Measurements from ENCODE around the gene CERS5. TPM values are rescaled to one million over a fixed set of nuclear protein-coding genes. Genes with fewer than 3 reads are reported as not detected.

CERS5 gene
- total RNA-seq, 4 donors from 2014 or later, result 15.2 to 84.2 (median 23.2) TPM

DNA sequence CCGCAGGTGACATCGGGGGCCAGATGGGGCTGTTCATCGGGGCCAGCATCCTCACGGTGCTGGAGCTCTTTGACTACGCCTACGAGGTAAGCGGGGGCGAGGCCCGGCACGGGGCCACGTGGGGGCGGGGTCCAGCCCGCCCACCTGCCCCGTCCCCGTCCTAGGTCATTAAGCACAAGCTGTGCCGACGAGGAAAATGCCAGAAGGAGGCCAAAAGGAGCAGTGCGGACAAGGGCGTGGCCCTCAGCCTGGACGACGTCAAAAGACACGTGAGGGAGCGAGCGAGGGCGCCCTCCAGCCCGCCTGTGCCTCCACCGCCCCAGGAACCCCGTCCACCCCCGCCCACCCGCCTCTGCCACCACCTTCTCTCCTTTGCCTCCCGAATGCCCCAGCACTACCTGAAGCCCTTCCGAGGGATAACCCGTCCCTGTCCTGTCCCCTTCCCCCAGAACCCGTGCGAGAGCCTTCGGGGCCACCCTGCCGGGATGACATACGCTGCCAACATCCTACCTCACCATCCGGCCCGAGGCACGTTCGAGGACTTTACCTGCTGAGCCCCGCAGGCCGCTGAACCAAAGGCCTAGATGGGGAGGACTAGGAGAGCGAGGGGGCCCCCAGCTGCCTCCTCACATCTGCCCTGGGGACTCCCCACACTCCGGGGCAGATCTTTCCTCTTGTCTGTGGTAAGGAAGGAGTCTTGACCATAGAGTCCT is 85.9 kb downstream of the CERS5 start:
- Histone ChIP-seq H3K27ac (peak overlapping the region in 2 of 4 donors; percentile 81 to 93), H3K4me3 (no peak overlapping the region), H3K9me3 (no peaks in the 10 kb centered on the region), H3K4me1 (peaks cover 0 to 34% (median 5%) of the 10 kb centered on the region in 4 donors), H3K27me3 (no peaks in the 10 kb centered on the region), H3K36me3 (no peaks in the 10 kb centered on the region)
- no peak for DNase-seq
- TF ChIP-seq, protein P1, sequence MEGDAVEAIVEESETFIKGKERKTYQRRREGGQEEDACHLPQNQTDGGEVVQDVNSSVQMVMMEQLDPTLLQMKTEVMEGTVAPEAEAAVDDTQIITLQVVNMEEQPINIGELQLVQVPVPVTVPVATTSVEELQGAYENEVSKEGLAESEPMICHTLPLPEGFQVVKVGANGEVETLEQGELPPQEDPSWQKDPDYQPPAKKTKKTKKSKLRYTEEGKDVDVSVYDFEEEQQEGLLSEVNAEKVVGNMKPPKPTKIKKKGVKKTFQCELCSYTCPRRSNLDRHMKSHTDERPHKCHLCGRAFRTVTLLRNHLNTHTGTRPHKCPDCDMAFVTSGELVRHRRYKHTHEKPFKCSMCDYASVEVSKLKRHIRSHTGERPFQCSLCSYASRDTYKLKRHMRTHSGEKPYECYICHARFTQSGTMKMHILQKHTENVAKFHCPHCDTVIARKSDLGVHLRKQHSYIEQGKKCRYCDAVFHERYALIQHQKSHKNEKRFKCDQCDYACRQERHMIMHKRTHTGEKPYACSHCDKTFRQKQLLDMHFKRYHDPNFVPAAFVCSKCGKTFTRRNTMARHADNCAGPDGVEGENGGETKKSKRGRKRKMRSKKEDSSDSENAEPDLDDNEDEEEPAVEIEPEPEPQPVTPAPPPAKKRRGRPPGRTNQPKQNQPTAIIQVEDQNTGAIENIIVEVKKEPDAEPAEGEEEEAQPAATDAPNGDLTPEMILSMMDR (IDR thresholded peaks at IDR 0.05), result no peak
- TF ChIP-seq POLR2A (IDR thresholded peaks at IDR 0.05), result no peak

DNA sequence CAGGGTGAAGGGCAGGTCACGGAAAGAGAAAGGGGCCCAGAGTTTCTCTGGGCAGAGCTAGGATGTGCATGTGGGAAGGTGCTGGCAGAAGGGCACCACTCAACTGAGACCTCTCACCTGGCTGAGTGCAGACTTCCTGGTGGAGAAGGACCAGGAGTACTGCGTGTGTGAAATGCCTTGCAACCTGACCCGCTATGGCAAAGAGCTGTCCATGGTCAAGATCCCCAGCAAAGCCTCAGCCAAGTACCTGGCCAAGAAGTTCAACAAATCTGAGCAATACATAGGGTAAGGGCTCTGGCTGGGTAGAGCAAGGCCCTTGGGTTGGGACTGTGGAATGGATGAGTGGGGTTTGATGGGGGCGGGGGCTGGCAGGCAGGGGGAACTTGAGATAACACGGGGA is 87.4 kb downstream of the CERS5 start:
- Histone ChIP-seq H3K4me1 (peaks cover 0 to 37% (median 3%) of the 10 kb centered on the region in 4 donors), H3K27me3 (no peaks in the 10 kb centered on the region)

More for the DNA sequence above, 87.4 kb downstream of the CERS5 start:
- Histone ChIP-seq H3K9me3 (no peaks in the 10 kb centered on the region), H3K4me3 (no peak overlapping the region), H3K27ac (no peak overlapping the region), H3K36me3 (no peaks in the 10 kb centered on the region)
- TF ChIP-seq, protein P1 (IDR thresholded peaks at IDR 0.05), result no peak
- TF ChIP-seq POLR2A (IDR thresholded peaks at IDR 0.05), result no peak
- no peak for DNase-seq

Other genes with a start within 250 kb of the CERS5 start
- gene AQP2, start 216.6 kb downstream of the CERS5 start, total RNA-seq, result not detected
- not detected for gene AQP5, start 205.5 kb downstream of the CERS5 start, total RNA-seq
- not detected for gene AQP6, start 194.4 kb downstream of the CERS5 start, total RNA-seq
- gene RACGAP1, start 141.9 kb downstream of the CERS5 start, total RNA-seq, result 10 to 100 TPM in 1 of 4 donors, 1 to 10 TPM in 3; 5.1 to 29.7 (median 8.5) TPM
- 1 to 10 TPM in 2 of 4 donors, under 1 TPM in 1, not detected in 1; 0.70 to 5.7 (median 1.5) TPM for gene ASIC1, start 109.8 kb downstream of the CERS5 start, total RNA-seq
- gene SMARCD1, start 82.0 kb downstream of the CERS5 start, total RNA-seq, result 100 to 1,000 TPM in 2 of 4 donors, 10 to 100 TPM in 2; 76.5 to 126 (median 95.1) TPM
- gene GPD1, start 63.4 kb downstream of the CERS5 start, total RNA-seq, result 100 to 1,000 TPM in 3 of 4 donors, 10 to 100 TPM in 1; 41.3 to 409 (median 291) TPM
- gene COX14, start 55.1 kb downstream of the CERS5 start, total RNA-seq, result 100 to 1,000 TPM in 1 of 4 donors, 10 to 100 TPM in 3; 75.3 to 115 (median 86.4) TPM
- gene LIMA1, start 116.2 kb upstream of the CERS5 start, total RNA-seq, result 100 to 1,000 TPM; 253 to 280 (median 274) TPM
- not detected for gene FAM186A, start 229.2 kb upstream of the CERS5 start, total RNA-seq
- gene LARP4, start 233.5 kb upstream of the CERS5 start, total RNA-seq, result 10 to 100 TPM; 25.2 to 55.3 (median 38.1) TPM